NCI-H446 (cell line): ENCODE results near the gene TBXAS1.

Experiments
- DNase-seq, 2 experiments: peaks; one replicate each; lab custom pipeline; 2025; lab: John Stamatoyannopoulos, UW

TBXAS1 gene

GRCh38 chr7:140048138-140048537 is 219.1 kb downstream of the TBXAS1 start:
- DNase-seq = no peak

GRCh38 chr7:140048989-140049338 is 219.9 kb downstream of the TBXAS1 start:
- DNase-seq = no peak

- DNase-seq = no peak
Measured at GRCh38 chr7:140049339-140050024, 220.4 kb downstream of the TBXAS1 start.

- DNase-seq = no peak
Measured at GRCh38 chr7:140050100-140050499, 221.0 kb downstream of the TBXAS1 start.

GRCh38 chr7:140051820-140052219 is 222.8 kb downstream of the TBXAS1 start:
- DNase-seq = no peak

GRCh38 chr7:140053812-140054539 is 224.9 kb downstream of the TBXAS1 start:
- no peak for DNase-seq

GRCh38 chr7:140054751-140055150 is 225.7 kb downstream of the TBXAS1 start:
- DNase-seq = no peak

GRCh38 chr7:140055833-140056232 is 226.8 kb downstream of the TBXAS1 start:
- no peak for DNase-seq

- no peak for DNase-seq
Measured at GRCh38 chr7:140056431-140057142, 227.5 kb downstream of the TBXAS1 start.

GRCh38 chr7:140057143-140057535 is 228.1 kb downstream of the TBXAS1 start:
- DNase-seq = no peak

- DNase-seq = no peak
Measured at GRCh38 chr7:140058517-140058916, 229.5 kb downstream of the TBXAS1 start.

- DNase-seq = peak in 1 of 2 experiments; percentile 5
Measured at GRCh38 chr7:140059273-140060242, 230.5 kb downstream of the TBXAS1 start.

GRCh38 chr7:140060243-140060630 is 231.2 kb downstream of the TBXAS1 start:
- no peak for DNase-seq

GRCh38 chr7:140060788-140061606 is 231.9 kb downstream of the TBXAS1 start:
- peak in 1 of 2 experiments; percentile 16 for DNase-seq

GRCh38 chr7:140061607-140061930 is 232.5 kb downstream of the TBXAS1 start:
- DNase-seq = no peak

GRCh38 chr7:140062118-140062527 is 233.1 kb downstream of the TBXAS1 start:
- no peak for DNase-seq

GRCh38 chr7:140062528-140063299 is 233.7 kb downstream of the TBXAS1 start, which contains the start of gene PARP12:
Gene PARP12, minus strand, starts transcription at chr7:140062951. Its CDS starts 104 bp downstream, at chr7:140062847.
- DNase-seq = no peak

GRCh38 chr7:140067052-140067451 is 238.0 kb downstream of the TBXAS1 start:
- DNase-seq = no peak

GRCh38 chr7:140068033-140068432 is 239.0 kb downstream of the TBXAS1 start:
- no peak for DNase-seq

GRCh38 chr7:140069298-140069949 is 240.4 kb downstream of the TBXAS1 start:
- no peak for DNase-seq
